HFF-Myc (cell line): Measurements from ENCODE around the gene DIMT1.

Source experiments
- DNase-seq: peaks from one replicate; pipeline ENCODE4 v3.0.0-alpha.2; 2011; ENCODE audit warnings: low read depth; ENCODE audit errors: extremely low read depth
- H3K4me3 ChIP-seq: replicated peaks from 2 replicates; pipeline ENCODE4 v1.5.1; 2011; ENCODE audit warnings: low read depth, mild to moderate bottlenecking, control low read depth, low read length
- TF ChIP-seq, protein P1 (sequence below): IDR thresholded peaks from 2 replicates; pipeline ENCODE4 v1.5.1; 2012; ENCODE audit warnings: mild to moderate bottlenecking, low read depth, low read length, control low read depth; ENCODE audit errors: missing control alignments

DIMT1 gene

GRCh38 chr5:62386824-62387223 is 16.9 kb downstream of the DIMT1 start:
- no peak for DNase-seq
- H3K4me3 ChIP-seq: no peak overlapping the region

DNA sequence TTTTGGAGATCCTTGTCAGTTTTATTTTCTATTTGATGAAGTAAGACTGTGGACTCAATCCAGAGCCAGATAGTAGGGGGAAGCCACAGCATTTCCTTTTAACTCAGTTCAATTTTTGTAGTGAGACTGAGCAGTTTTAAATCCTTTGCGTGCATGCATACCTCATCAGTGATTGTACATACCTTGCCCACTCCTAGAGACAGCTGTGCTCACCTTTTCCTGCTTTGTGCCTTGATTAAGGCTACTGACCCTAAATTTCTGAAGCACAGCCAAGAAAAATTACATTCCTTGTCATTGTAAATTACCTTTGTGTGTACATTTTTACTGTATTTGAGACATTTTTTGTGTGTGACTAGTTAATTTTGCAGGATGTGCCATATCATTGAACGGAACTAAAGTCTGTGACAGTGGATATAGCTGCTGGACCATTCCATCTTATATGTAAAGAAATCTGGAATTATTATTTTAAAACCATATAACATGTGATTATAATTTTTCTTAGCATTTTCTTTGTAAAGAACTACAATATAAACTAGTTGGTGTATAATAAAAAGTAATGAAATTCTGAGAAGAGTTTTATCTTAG is 17.8 kb downstream of the DIMT1 start:
- no peak for DNase-seq
- TF ChIP-seq, protein P1, sequence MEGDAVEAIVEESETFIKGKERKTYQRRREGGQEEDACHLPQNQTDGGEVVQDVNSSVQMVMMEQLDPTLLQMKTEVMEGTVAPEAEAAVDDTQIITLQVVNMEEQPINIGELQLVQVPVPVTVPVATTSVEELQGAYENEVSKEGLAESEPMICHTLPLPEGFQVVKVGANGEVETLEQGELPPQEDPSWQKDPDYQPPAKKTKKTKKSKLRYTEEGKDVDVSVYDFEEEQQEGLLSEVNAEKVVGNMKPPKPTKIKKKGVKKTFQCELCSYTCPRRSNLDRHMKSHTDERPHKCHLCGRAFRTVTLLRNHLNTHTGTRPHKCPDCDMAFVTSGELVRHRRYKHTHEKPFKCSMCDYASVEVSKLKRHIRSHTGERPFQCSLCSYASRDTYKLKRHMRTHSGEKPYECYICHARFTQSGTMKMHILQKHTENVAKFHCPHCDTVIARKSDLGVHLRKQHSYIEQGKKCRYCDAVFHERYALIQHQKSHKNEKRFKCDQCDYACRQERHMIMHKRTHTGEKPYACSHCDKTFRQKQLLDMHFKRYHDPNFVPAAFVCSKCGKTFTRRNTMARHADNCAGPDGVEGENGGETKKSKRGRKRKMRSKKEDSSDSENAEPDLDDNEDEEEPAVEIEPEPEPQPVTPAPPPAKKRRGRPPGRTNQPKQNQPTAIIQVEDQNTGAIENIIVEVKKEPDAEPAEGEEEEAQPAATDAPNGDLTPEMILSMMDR: no peak
- H3K4me3 ChIP-seq: no peak overlapping the region

More at GRCh38 chr5:62386824-62387223, 16.9 kb downstream of the DIMT1 start:
- TF ChIP-seq, protein P1: no peak

GRCh38 chr5:62385131-62385530 is 18.6 kb downstream of the DIMT1 start:
- H3K4me3 ChIP-seq: no peak overlapping the region
- TF ChIP-seq, protein P1: no peak
- no peak for DNase-seq

DNA sequence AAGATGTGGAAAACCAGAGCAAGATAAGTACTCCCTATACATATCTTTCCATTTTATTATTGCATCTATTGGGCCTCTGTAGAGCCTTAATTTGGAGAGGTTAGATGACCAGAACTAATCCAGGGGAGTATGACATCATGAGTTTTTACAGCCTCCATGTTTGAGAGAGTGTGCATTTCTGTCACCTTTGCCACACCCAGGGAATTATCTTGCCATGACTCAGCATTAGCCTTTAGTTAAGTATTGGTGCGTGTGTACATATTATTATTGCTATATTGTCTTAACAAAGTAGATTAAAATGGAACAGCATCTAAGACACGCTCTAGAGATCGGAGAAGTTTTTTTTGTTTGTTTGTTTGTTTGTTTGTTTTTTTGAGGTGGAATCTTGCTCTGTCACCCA is 27.6 kb downstream of the DIMT1 start:
- DNase-seq: no peak
- no peak overlapping the region for H3K4me3 ChIP-seq
- TF ChIP-seq, protein P1: no peak

GRCh38 chr5:62375627-62376026 is 28.1 kb downstream of the DIMT1 start:
- no peak for DNase-seq
- H3K4me3 ChIP-seq: no peak overlapping the region
- TF ChIP-seq, protein P1: no peak

GRCh38 chr5:62374090-62374489 is 29.6 kb downstream of the DIMT1 start:
- no peak overlapping the region for H3K4me3 ChIP-seq
- DNase-seq: no peak
- TF ChIP-seq, protein P1: no peak

DNA sequence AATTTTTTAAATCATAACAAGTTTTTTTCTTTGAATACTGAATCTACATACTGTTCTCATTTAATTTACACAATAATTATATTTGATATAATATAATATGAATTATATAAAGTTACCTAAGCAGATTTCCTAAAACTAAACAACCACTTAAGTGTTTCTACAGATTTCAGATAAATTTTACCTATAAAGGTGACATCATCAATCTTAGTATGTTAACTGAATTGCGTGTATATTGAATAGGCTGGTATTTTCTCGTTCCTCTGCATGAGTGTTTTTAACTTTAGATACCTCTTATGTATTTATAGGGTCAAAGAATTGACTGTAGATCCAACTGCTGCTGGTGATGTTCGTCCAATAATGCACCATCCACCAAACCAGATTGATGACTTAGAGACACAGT is 30.3 kb downstream of the DIMT1 start:
- no peak overlapping the region for H3K4me3 ChIP-seq
- DNase-seq: no peak
- TF ChIP-seq, protein P1: no peak
